NCI-H2081 (cell line): ENCODE data around the gene MCHR2.

Experiments
- DNase-seq, 2 experiments: peaks; one replicate each; lab custom pipeline; 2025; lab: John Stamatoyannopoulos, UW

The MCHR2 gene

DNA sequence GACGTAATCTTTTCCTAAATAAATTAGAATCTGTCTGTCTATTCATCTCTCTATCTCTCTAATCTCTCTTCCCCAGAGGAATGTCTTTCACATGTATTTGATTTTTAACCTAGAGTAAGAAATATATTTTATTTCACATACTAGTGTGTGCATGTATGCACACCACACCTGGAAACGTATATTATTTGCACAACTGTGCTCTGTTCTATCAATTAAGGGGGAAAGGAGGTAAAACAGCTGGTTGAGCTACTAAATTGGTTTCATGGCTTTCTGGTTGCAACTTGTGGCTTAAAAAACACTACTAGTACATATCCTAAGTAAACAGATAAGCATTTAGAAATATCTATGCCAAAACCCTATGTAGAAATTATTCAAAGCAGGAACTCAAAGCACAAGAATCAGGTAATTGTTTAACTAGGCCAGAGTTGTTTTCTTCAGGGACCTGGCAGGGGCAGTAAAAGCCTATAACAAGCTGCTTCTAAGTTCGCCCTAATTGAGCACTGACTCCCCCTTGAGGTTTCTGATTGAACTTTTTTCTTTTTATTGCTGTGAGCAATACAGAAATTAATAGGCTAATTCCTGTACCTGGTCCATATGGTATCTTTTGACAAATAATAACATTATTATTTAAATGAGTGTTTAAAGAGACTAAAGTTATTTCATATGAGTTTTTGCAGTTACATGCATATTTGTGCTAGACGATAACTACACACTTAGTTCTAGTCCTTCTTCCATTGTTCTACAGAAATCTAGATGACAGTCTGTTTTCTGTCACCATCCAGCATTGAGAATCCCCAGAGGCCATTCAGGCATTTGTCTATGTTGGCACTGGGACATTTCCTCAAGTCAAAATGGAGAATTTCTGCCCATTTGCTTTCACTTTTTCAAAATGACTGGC lies 88.6 kb downstream of the MCHR2 start:
- DNase-seq, result peak; percentile 11 to 49

DNA sequence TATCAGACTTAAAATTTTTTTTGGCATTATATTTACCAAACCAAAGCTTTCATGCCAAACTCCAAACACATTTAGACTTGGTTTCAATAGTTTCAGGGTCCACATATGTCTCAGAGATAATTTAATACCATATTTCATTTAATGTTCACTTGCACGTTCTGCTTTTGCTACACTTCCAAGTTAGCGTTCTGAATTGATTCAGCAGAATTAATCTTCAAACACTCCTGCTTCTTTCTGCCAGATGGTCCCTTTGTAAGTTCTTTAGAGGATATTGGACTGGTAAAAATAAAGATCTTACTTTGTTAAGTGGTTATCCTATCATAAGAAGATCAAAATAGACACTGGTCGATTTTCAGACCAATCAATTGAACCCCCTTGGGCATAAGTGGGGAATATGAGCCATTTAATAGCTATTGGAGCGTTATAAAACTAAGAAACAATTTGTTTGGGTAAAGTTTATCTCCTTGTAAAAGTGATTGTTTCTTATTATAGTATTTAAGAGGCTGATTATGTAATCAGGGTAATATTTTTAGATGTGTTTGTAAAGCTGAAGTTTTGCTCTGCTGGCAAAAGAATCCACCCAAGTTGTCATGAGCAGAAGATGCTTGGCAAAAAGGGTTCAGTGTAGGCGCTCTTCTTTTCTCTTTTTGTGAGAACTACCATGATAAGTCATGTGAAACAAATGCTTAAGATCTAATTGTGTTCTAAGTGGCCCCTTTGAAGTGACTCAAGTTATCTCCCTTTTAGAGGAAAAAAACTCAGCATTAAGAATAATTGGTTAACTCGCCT lies 92.2 kb downstream of the MCHR2 start:
- no peak for DNase-seq

DNA sequence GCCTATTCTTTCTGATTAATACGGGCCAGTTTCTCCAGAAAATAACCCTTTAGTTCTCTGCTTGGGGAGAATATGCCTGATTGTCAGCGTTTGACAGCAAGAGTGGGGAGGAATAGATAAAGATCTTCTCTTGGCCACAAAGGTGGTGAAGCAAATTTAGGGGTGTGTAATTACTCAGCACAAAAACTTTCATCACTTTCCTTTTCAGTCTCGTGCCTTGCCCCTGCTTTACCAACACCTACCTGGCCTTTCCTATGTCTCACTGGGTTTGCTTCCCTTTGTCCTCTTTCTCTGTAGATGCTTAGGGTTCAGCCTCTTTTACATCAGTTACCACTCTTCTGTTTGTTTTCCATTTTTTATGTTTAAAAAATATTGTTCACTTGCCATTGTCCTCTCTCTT lies 99.2 kb downstream of the MCHR2 start:
- DNase-seq, result no peak

DNA sequence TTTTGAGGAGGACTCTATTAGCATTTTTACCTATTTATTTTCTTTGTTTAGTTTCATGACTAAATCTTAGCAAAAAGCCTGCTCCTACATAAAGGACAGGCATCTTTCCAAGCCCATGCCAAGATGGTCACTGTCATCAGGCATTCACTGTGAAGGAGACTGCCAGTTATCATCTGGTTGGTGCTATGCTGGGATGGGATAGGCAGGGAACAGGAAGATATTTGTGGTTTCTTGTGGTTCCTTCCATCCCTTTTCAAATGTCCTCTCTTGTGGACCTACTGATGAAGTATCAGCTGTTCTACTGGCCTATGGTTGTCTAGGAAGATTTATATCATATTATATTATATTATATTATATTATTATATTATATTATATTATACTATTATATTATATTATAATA lies 107.0 kb downstream of the MCHR2 start:
- DNase-seq, result no peak

DNA sequence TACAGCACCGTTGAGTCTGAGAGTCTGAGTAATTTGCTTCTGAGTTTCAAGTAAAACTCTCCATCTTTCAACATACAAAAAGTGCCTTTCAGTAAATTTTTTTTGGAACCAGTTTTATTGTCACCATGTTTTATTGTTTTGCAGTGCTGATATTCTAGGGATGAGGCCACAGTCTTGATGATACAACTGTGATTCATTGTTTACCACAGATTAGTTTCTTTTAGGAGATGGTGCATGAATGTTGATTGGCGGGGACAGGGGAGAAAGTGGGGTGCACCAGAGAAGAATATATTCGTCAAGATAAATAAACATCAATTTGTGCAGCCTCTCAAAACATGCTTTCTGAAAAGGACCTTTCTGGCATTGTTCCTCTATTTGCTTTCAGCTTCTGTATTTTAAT lies 109.0 kb downstream of the MCHR2 start:
- DNase-seq, result peak in 1 of 2 experiments; percentile 7

DNA sequence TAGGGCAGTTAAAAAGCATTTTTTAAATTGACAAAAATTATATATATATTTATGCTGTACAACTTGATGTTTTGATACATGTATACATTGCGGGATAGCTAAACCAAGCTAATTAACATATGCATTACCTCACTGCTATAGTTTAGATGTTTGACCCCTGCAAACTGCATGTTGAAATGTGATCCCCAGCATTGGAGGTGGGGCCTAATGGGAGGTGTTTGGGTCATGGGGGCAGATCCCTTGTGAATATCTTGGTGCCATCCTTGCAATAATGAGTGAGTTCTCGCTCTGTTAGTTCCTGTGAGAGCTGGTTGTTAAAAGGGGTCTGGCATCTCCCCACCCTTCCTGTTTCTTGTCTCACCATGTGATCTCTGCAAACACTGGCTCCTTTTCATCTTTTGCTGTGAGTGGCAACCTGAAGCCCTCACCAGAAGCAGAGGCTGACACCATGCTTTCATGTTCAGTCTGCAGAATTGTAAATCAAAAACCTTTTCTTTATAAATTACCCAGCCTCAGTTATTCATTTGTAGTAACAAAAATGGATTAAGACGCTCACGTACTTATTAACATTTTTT lies 111.8 kb downstream of the MCHR2 start:
- no peak for DNase-seq

DNA sequence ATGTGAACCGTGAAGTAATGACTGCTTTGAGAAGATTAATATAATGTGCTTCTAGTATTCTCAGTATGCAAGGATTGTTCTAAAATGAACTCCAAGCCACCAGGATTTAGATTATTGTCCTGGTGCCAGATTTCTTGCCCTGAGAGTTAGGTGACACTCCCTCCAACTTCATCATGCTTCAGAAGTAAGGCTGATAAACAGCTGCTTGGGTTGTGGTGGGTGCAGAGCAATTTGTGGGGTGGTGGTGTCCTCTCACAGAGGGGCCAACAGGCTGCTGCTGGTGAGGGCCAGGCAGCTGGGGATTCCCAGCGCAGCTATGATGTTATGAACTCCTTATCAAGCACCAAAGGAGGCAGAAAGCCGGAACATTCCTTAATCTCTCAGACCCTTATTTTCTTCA lies 114.6 kb downstream of the MCHR2 start:
- DNase-seq, result no peak

DNA sequence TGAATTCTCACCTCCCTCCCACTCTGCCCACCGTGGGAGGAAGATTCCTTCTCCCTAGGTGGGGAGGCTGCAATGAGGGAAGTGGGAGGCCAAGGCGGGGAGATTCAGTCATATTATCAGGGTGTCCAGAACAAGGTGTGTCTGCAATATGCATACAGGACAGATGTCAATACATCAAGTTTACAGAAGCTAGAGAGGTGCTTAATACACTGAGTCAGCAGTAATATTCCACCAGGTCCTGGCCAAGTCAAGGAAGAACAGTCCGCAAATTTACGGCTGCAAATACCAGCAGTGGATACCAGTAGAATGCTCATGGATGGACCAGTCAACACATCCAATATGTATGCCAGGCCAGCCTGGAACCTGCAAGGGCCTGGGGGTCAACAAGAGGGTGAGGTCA lies 119.0 kb downstream of the MCHR2 start:
- DNase-seq, result no peak

DNA sequence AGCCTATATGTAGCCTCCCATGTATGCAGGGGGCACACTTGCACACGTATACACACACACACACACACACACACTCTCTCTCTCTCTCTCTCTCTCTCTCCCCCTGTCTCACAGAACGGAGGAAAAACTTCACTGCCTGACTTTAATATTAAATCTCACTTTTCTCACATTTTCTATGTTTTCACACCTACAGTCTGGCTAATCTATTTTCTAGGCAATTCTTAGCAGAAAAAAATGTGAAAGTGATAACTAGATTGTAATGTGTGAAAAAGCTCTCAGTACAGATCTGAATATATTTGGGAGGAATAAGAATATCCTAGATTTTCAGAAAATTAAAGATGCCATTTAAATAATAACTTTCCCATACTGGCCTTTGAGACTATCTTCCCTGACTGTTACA lies 120.9 kb downstream of the MCHR2 start:
- DNase-seq, result no peak

DNA sequence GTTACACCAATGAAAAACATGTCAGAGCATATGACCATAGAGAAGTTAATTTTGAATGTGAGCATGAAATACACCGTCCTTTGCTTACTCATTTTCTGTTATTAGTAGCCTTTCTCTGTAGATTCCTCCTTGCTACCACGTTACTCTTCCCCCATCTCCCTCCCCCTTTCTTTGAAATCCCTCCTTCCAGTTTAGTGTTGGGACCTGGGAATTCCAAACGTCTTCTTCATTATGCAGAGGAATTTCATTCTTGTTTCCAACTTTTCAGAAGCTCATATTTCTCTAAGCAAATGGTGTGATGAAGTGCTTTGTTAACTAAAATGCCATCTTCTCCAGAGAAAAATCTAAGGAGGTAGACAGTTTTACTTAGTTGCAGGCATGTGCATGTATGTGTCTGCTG lies 122.4 kb downstream of the MCHR2 start:
- no peak for DNase-seq
